ENCODE measurements around the gene NHSL2.

Gene NHSL2

GRCh38 chrX:72114807-72115206, 204.2 kb downstream of the NHSL2 start:
- no peak for DNase-seq

- no peak for DNase-seq
Measured at GRCh38 chrX:72115380-72115779, 204.7 kb downstream of the NHSL2 start.

GRCh38 chrX:72117636-72118210, 207.1 kb downstream of the NHSL2 start:
- peak; percentile 7 for DNase-seq

GRCh38 chrX:72120837-72121236, 210.2 kb downstream of the NHSL2 start:
- DNase-seq: peak; percentile 4

- peak; percentile 73 for DNase-seq
Measured at GRCh38 chrX:72121383-72121782, 210.7 kb downstream of the NHSL2 start.

- DNase-seq: no peak
Measured at GRCh38 chrX:72122621-72123337, 212.1 kb downstream of the NHSL2 start.

GRCh38 chrX:72123471-72124185, 213.0 kb downstream of the NHSL2 start:
- DNase-seq: peak; percentile 55

GRCh38 chrX:72124540-72125201, 214.0 kb downstream of the NHSL2 start:
- no peak for DNase-seq

GRCh38 chrX:72125331-72126047, 214.8 kb downstream of the NHSL2 start:
- DNase-seq: no peak

GRCh38 chrX:72126048-72126415, 215.4 kb downstream of the NHSL2 start:
- DNase-seq: no peak

GRCh38 chrX:72126539-72127140, 216.0 kb downstream of the NHSL2 start:
- DNase-seq: peak; percentile 90

GRCh38 chrX:72127332-72127731, 216.7 kb downstream of the NHSL2 start:
- no peak for DNase-seq

- no peak for DNase-seq
Measured at GRCh38 chrX:72128183-72128834, 217.7 kb downstream of the NHSL2 start.

- peak; percentile 7 for DNase-seq
Measured at GRCh38 chrX:72128881-72129280, 218.2 kb downstream of the NHSL2 start.

- no peak for DNase-seq
Measured at GRCh38 chrX:72129661-72130060, 219.0 kb downstream of the NHSL2 start.

- DNase-seq: no peak
Measured at GRCh38 chrX:72130156-72130761, 219.6 kb downstream of the NHSL2 start.

- no peak for DNase-seq
Measured at GRCh38 chrX:72130762-72131250, 220.2 kb downstream of the NHSL2 start.

GRCh38 chrX:72131317-72132294, 221.0 kb downstream of the NHSL2 start, which contains the start of gene RTL5:
Gene RTL5, minus strand, starts transcription at chrX:72131915.
- DNase-seq: peak; percentile 83

GRCh38 chrX:72132456-72132855, 221.8 kb downstream of the NHSL2 start:
- DNase-seq: no peak

Data from fibroblast of upper back skin (primary cell).